Subcutaneous abdominal adipose tissue (tissue), 5 donors: ENCODE data around the gene RRAGD.

Experiments used
- H3K27ac ChIP-seq: one replicate; pipeline ENCODE4 v1.7.0; 2013; ENCODE audit warnings: low read depth, mild to moderate bottlenecking, inconsistent platforms, low read length, moderate library complexity
- H3K27me3 ChIP-seq, 5 donors: one replicate each; pipeline ENCODE4 v1.7.0; 2013; ENCODE audit warnings: low read length in 5 of 5, inconsistent platforms in 1 of 5; ENCODE audit not compliant: control insufficient read depth in 5 of 5, insufficient read depth in 4 of 5
- H3K36me3 ChIP-seq, 5 donors: one replicate each; pipeline ENCODE4 v1.7.0; 2013; ENCODE audit warnings: low read length in 5 of 5; ENCODE audit not compliant: control insufficient read depth in 5 of 5, insufficient read depth in 5 of 5
- H3K4me1 ChIP-seq, 5 donors: one replicate each; pipeline ENCODE4 v1.7.0; 2013; ENCODE audit warnings: low read length in 5 of 5, mild to moderate bottlenecking in 3 of 5, moderate library complexity in 1 of 5; ENCODE audit not compliant: control insufficient read depth in 5 of 5, insufficient read depth in 5 of 5
- H3K4me3 ChIP-seq, 5 donors: one replicate each; pipeline ENCODE4 v1.7.0; 2013; ENCODE audit warnings: low read length in 5 of 5, low read depth in 1 of 5
- H3K9ac ChIP-seq, 5 donors: one replicate each; pipeline ENCODE4 v1.7.0; 2013; ENCODE audit warnings: low read length in 5 of 5, mild to moderate bottlenecking in 4 of 5, moderate library complexity in 3 of 5
- H3K9me3 ChIP-seq, 5 donors: one replicate each; pipeline ENCODE4 v1.7.0; 2013; ENCODE audit warnings: low read length in 5 of 5; ENCODE audit not compliant: control insufficient read depth in 5 of 5
- donor health status: healthy.
- donor health status: healthy.
- donor health status: healthy.
- donor health status: healthy.
- donor health status: healthy.

The RRAGD gene

DNA sequence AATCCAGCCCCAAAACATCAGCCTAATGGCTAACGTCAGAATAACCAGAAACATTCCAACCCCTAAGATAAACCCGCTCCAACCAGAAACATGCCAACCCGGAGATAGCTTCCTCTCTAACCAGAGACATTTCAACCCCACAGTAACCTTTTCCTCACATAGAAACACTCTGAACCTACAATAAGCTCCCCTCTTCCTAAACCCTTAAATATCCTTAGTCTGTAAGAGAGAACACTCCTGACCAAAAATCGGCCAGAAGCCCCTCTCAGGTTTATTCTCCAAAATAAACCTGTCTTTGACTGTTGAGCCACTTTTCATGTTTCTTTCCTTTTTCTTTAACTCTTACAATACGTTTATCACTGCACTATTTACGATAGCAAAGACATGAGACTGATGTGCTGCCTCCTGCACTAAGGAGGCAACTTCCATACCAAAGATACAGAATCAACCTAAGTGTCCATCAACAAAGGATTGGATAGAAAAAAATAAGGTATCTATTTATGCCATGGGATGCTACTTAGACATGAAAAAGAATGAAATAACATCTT is 92.0 kb downstream of the RRAGD start:
- H3K9me3 ChIP-seq: no peaks in the 10 kb centered on the region
- H3K36me3 ChIP-seq: peaks cover 0 to 5% (median 2%) of the 10 kb centered on the region in 5 donors
- H3K4me1 ChIP-seq: peaks cover 0 to 11% (median 8%) of the 10 kb centered on the region in 5 donors
- H3K4me3 ChIP-seq: no peak overlapping the region
- no peak overlapping the region for H3K27ac ChIP-seq
- no peaks in the 10 kb centered on the region for H3K27me3 ChIP-seq
- no peak overlapping the region for H3K9ac ChIP-seq

DNA sequence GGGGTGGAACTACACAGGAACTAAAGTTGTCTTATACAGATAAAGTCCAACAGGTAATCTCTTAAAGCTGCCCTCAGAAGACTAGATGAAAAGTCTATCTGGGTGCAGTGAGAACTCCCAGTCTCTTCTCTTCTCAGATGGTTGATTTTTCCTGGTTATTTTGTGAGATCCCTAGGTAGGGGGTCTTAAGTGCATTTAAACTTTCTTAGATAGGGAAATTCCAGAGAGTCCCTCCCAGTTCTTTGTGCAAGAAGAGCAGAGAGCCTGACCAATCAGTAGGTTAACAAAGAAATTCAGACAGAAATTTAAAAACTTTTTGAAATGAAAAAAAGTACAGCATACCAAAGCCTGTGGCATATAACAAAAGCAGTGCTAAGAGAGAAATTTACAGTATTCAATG is 95.0 kb downstream of the RRAGD start:
- no peaks in the 10 kb centered on the region for H3K27me3 ChIP-seq
- no peak overlapping the region for H3K27ac ChIP-seq
- H3K4me1 ChIP-seq: peaks cover 13 to 22% (median 14%) of the 10 kb centered on the region in 5 donors
- H3K36me3 ChIP-seq: peaks cover 0 to 7% (median 2%) of the 10 kb centered on the region in 5 donors
- H3K9ac ChIP-seq: no peak overlapping the region
- H3K9me3 ChIP-seq: no peaks in the 10 kb centered on the region
- H3K4me3 ChIP-seq: no peak overlapping the region

DNA sequence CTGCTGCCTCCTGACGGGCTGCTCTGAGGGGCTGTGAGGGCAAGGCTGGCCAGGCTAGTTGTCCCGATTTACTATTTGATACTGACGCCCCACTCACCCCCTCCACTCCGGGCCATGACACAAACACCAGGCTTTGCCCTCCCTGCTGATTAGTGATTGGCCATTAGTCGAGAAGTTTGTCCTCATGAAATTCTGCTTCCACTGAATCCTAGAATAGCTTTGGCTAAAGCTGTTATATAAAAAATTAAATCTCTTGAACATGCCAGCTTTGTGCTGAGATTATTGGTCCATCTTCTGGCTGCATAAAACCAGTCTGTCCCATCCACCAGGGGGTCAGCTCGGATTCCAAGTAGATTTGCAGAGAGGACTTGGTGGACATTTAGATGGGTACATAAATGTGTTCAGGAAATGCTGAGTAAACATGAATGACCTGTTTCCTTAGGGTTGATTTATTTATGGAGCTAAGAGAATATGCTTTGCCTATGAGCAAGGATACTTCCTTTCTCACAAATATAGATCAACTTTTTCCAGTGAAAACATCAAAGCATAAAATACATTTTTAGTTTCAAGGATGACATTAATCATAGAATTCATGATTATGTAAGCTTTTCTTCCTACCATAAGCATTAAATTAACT is 96.7 kb downstream of the RRAGD start, which contains the start of gene GABRR2:
TSS of gene GABRR2 (minus strand) at position 51 of the 637 bp plus-strand sequence. CDS start 134 bp downstream, outside the sequence.
- no peak within 1 kb of the TSS for H3K9ac ChIP-seq
- H3K36me3 ChIP-seq: peaks cover 0 to 7% (median 0%) of the 10 kb centered on the region in 5 donors
- H3K27ac ChIP-seq: no peak within 1 kb of the TSS
- peaks cover 15 to 30% (median 21%) of the 10 kb centered on the region in 5 donors for H3K4me1 ChIP-seq
- no peaks in the 10 kb centered on the region for H3K27me3 ChIP-seq
- H3K9me3 ChIP-seq: no peaks in the 10 kb centered on the region
- H3K4me3 ChIP-seq: no peak within 1 kb of the TSS

DNA sequence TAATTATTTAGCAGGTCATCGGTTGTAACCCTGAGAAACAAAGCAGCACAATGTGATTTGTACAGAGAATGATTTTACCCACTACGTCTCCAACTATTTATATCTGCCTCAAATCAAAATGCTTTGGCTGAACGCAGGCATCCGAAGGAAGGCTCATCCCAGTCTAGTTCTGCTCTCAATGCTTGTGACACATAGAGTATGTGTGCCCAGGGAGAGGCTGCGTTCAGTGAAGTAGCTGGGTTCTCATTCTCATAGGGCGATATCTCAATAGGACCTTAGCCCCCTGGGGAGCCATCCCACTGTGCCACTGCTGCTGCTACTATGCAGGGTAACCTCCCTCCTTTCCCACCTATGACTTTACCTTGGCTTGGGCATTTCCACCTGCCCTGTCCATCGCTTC is 97.4 kb downstream of the RRAGD start:
- Histone ChIP-seq H3K9ac (no peak overlapping the region), H3K9me3 (no peaks in the 10 kb centered on the region), H3K27me3 (no peaks in the 10 kb centered on the region), H3K36me3 (peaks cover 0 to 7% (median 0%) of the 10 kb centered on the region in 5 donors), H3K27ac (no peak overlapping the region), H3K4me3 (no peak overlapping the region), H3K4me1 (peaks cover 15 to 30% (median 21%) of the 10 kb centered on the region in 5 donors)
